ENCODE measurements around the gene WDR38. TPM values are rescaled to one million over a fixed set of nuclear protein-coding genes. Genes with fewer than 3 reads are reported as not detected.

The WDR38 gene
- total and polyA plus RNA-seq, 2 of the 13 experiments (the other 11 are each of a cell fraction or from before 2014, with no cell fraction given), result not detected

GRCh38 chr9:124852829-124853531 lies at the start of gene WDR38 (continued):
- TF ChIP-seq THAP9 (CRISPR knock-in tag; IDR thresholded peaks at IDR 0.05; ENCODE audit: borderline replicate concordance) (peak; percentile 57; the same call in 1 of the 2 replicates), MED1 (CRISPR knock-in tag; IDR thresholded peaks at IDR 0.05) (peak; percentile 28; the same call in 1 of the 2 replicates), AGO2 (optimal IDR thresholded peaks at IDR 0.05; ENCODE audit: low read depth, low read length) (no peak), POGZ (CRISPR knock-in tag; IDR thresholded peaks at IDR 0.05) (no peak), HES4 (CRISPR knock-in tag; IDR thresholded peaks at IDR 0.05; ENCODE audit: borderline replicate concordance) (0 out of 2 replicates have a peak, but pooled peaks have one; percentile 54), STAG1 (CRISPR knock-in tag; IDR thresholded peaks at IDR 0.05) (peak; percentile 98), MNT (IDR thresholded peaks at IDR 0.05) (0 out of 2 replicates have a peak, but pooled peaks have one; percentile 3), TFDP1 (CRISPR knock-in tag; IDR thresholded peaks at IDR 0.05; ENCODE audit: borderline replicate concordance) (peak; percentile 29; the same call in 1 of the 2 replicates), SOX13 (IDR thresholded peaks at IDR 0.05) (no peak), SOX13 (CRISPR knock-in tag; conservative IDR thresholded peaks at IDR 0.05 in 1 of 2, IDR thresholded peaks at IDR 0.05 in 1 of 2) (no peak), CREB3 (CRISPR knock-in tag; IDR thresholded peaks at IDR 0.05) (no peak), RFXAP (CRISPR knock-in tag; IDR thresholded peaks at IDR 0.05; ENCODE audit: borderline replicate concordance) (peak; percentile 37; the same call in 1 of the 2 replicates), ARID4A (CRISPR knock-in tag; IDR thresholded peaks at IDR 0.05; ENCODE audit: borderline replicate concordance) (peak; percentile 52; the same call in 1 of the 2 replicates), ZNF501 (CRISPR knock-in tag; IDR thresholded peaks at IDR 0.05) (peak; percentile 78; the same call in 1 of the 2 replicates), RCOR2 (CRISPR knock-in tag; IDR thresholded peaks at IDR 0.05) (peak; percentile 42; the same call in 1 of the 2 replicates), E2F5 (CRISPR knock-in tag; conservative IDR thresholded peaks at IDR 0.05) (0 out of 2 replicates have a peak, but pooled peaks have one; percentile 42)
